T follicular helper cell (primary cell): ENCODE data around the gene SFXN4.
"Not testable (repeated sequence)": the region's sequence is repeated elsewhere in the genome, so short reads cannot be mapped to it uniquely, and the experiment has no call there.

Source experiments
- DNase-seq: peaks from one replicate; pipeline ENCODE4 v3.0.0-alpha.2; 2020; ENCODE audit warnings: low read depth

The SFXN4 gene

DNA sequence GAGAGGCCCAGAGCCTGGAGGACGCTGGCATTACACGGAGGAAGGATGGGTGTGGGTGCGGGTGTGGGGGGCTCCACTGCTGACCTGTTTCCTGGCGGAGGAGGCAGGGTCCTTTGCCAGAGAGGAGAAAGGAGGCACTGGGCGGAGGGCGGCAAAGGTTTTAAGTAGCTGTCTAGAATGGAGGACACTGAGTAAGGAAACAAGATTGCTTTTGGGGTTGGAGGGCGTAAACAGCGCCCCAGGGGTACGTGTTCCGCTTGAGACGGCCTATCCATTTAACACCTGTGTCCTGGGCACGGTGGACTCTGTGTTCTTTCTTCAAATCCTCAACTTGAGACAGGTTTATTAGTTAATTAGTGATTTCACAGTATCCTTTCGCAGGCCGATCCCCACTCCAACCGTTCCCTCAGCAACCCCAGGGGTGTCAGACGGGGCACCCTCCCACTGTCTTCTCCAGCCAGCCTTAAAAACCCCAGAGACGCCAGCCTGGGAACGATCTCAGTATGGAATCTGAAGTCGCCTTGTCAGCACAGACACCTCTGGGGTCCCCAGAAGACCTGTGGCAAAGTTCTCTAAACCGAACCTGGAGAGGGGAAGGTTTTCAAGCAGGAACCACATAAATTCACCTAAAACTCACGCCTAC is 24.8 kb downstream of the SFXN4 start:
- no peak for DNase-seq

DNA sequence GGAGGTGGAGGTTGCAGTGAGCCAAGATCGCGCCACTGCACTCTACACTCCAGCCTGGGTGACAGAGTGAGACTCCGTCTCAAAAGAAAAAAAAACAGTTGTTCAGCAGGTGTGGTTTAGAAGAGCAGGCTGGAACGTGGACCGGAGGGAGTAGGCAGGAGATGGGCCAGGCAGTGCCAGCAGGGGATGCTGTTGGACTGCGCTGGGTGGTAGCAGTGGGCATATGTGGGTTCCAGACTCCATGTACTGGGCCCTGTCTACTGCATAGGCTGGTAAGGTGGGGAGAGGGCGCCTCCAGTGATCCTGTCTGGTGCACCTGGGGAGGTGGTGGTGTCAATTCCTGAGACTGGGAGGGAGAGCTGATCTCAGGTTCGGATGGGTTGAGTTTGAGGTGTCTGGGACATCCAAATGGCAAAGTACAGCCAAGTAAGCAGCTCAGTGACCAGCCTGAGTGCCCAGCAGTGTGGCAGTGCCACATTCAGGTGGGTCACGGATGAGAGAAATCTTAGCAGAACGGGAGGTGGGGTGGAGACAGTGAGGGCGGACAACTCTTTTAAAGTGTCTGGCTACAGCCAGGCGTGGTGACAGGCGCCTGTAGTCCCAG is 25.9 kb downstream of the SFXN4 start:
- DNase-seq: peak; percentile 21

DNA sequence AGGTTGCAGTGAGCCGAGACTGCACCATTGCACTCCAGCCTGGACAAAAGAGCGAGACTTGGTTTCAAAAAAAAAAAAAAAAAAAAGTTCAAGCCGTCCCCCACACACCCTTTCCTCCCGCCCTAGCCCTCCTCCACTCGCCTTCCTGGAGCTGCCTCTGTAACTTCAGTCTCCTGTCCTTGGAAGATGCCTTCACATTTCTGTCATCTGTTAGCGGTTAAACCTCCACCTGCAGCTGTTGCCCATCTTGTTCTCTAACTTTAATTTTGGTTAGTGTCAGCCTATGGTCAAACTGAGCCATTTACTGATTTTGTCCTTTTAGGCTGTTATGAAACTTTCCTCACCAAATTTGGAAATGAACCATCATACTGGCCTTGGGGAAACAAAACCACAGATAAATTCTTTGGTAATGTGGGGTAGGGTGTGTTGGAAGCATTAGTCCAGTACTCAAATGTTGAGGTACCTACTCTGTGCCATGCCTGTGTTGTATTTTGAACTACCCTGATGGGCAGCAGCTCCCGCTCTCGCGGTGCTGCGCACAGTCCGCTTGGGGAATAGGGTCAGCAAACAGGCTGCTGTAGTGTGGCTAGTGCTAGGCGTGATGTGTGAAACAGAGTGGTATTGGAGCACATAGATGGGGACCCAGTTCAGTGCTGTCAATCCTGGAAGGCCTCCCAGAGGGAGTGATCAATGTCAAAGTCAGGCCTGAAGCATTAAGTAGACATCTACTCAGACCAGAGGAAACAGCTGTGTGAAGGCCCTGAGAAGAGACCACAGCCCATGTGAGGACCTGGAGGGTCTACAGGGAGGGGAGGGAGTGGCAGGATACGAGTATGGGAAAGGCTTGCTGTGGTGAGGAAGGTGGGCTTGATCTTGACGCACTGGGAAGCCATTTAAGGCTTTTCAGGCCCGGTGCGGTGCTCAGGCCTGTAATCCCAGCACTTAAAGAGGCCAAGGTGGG is 26.9 kb downstream of the SFXN4 start:
- DNase-seq: no peak

DNA sequence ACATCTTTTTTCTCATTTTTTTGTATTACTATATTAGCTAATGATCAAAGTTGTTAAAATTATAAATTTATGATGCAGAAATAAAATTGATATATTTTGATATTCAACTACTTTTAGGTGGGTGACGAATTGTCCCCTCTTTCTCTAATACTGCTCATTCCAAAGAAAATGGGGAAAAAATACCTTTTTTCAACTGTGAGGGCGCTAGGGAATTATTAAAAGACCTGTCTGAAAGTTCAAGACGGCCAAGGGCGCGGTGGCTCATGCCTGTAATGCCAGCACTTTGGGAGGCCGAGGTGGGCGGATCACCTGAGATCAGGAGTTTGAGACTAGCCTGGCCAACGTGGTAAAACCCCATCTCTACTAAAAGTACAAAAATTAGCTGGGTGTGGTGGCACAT is 27.6 kb downstream of the SFXN4 start:
- not testable (repeated sequence) for DNase-seq

DNA sequence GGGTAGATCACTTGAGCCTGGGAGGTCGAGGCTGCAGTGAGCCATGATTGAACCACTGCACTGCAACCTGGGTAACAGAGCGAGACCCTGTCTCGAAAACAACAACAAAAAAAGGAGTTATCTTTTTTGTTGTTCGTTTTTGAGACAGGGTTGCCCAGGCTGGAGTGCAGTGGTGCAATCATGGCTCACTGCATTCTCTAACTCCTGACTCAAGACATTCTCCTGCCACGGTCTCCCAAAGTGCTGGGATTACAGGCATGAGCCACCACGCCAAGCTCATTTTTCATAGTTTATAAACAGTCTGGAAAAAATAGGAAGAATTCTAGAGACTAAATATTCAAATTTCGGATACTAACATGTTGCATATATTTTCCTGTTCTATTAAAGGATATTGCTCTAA is 29.4 kb downstream of the SFXN4 start:
- DNase-seq: no peak

DNA sequence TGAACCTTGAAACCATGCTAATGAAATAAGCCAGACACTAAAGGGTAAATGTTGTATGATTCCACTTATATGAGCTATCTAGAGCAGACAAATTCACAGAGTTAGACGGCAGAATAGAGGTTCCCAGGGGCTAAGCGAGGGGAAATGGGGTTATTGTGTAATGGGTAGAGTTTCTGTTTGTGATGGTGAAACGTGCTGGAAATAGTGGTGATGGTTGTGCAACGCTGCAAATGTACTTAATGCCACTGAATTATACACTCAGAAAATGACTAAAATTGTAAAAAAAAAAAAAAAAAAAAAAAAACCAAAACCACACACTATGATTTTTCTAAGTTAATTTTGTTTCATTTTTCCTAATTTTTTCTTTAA is 30.0 kb downstream of the SFXN4 start:
- DNase-seq: no peak

DNA sequence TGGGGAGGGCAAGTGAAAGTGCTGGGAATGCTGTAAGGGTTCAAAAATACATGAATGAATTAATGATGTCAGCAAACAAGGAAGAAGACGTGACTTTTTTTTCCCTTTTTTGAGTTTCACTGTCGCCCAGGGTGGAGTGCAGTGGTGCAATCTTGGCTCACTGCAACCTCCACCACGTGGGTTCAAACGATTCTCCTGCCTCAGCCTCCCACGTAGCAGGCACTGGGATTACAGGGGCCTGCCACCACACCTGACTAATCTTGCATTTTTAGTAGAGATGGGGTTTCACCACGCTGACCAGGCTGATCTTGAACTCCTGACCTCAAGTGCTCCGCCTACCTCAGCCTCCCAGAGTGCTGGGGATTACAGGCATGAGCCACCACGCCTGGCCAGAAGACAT is 31.6 kb downstream of the SFXN4 start:
- no peak for DNase-seq

DNA sequence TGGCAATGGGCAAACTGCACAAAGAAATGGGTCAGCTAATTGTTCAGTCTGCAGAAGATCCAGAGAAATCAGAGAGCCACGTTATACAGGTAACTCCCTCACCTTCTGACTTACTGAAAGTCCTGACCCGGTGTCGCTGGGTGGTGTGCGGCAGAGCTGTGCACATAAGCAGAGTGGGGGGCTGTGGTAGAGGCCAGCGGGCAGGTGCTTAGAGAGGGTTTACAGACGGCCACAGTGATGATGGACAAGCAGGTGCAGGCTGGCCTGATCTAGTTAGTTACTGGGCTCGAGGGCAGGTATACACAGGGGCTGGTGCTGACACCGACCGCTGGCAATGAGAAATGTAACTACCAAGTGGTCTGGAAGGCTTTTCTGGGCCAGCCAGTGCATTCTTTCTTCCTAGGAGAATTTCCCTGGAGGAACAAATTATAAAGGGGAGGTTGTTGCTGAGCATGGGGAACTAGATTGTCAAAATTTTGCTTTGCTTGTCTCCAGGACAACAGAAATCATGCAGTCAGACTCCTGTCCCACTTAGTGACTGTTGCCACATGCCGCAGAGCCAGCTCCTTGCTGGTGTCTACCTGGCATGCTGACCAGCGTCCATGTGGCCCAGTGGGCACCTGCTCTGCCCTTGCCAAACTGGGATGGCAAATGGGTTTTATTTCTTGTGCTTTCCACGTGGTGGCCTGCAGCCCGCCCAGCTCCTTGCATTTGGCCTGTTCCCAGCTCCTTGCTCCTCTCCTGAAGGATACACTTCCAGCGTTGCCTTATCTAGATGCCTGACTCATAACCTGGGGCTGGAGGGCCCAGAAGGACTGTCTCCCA is 32.8 kb downstream of the SFXN4 start:
- no peak for DNase-seq

DNA sequence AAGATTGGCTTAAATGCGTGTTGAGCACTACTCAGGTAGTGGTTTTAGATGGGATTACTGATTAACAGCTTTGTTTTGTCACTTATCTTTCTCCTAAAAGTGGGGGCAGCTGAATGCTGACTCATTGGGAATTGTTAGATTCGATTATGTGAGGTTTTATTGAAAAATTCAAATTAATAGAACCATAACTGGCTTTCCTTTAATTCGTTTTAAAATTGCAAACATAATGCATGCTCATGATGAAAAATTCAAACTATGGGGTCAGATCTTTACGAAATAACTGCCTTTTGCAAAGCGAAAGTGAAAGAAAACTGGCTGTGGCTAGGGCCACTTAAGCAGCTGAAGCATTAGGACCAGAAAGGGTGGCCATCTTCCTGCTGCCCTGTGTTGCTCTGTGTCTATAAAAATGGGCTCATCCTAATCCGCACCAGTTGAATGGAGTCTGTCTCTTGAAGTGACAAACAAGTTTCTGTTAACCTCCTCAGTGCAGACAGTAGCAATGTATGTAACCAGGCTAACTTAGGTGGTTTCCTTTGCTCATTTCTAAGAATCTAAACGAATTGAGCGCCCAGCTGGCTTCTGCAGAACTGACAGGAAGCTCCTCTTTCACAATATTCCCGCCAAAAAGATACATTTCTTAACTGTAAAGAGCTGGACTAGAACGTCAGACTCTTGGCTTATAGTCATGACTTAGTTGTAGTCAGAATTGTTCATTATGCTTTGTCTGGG is 33.8 kb downstream of the SFXN4 start:
- no peak for DNase-seq

DNA sequence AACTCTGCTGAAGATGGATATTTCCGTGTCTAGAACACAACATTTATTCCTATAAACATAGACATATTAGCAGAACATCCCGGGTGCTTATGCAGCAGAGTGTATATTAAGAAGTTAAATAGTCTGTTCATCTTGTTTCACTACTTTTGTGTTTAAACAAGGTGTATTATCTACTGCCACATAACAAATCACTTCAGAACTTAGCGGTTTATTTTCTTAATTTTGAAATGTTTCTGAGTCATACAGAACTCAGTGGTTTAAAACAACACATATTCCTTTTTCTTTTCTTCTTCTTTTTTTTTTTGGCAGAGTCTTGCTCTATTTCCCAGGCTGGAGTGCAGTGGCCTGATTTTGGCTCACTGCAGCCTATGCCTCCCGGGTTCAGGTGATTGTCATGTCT is 35.8 kb downstream of the SFXN4 start:
- no peak for DNase-seq

DNA sequence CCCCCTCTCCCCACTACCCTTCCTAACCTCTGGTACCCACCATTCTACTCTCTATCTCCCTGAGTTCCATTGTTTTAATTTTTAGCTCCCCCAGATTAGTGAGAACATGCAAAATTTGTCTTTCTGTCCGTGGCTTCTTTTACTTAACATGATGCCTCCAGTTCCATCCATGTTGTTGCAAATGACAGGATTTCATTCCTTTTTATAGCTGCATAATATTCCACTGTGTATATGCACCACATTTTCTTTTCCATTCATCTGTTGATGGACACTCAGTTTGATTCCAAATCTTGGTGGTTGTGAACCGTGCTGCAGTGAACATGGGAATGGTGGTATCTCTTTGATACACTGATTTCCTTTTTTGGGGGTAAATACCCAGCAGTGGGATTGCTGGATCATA is 39.6 kb downstream of the SFXN4 start:
- DNase-seq: no peak

DNA sequence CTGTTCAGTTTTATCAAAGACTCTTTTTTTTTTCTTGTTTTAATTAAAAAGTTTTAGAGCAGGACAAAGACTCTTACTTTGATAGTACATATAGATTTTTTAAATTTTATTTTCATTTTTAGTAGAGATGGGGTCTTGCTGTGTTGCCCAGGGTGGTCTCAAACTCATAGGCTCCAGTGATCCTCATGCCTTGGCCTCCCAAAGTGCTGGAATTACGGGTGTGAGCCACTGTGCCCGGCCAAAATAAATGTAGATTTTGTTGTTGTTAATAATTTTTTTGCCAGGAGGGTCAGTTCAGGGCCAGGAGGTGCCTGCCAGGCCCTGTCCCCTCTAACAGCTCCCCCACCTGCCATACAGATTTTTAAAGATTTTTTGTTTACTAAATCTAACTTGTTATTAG is 44.6 kb downstream of the SFXN4 start:
- no peak for DNase-seq

DNA sequence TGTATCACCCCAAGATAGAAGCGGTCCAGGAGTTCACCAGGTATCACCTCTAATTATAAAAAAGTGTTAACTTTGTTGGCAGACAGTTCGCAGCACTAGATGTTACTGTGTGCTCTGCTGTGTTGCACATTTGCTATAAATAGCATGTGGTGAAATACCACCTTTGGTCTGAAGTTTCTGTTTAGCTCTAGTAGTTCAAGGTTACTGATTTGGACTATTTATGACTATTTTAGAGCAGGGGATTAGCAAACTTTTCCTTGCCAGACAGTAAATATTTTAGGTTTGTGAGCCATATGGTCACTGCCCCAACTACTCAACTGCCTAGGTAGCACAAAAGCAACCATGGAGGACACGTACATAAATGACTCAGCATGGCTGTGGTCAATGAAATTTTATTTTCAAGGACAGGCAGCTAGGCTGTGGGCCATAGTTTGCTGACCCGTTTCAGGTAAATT is 45.1 kb downstream of the SFXN4 start:
- DNase-seq: no peak

DNA sequence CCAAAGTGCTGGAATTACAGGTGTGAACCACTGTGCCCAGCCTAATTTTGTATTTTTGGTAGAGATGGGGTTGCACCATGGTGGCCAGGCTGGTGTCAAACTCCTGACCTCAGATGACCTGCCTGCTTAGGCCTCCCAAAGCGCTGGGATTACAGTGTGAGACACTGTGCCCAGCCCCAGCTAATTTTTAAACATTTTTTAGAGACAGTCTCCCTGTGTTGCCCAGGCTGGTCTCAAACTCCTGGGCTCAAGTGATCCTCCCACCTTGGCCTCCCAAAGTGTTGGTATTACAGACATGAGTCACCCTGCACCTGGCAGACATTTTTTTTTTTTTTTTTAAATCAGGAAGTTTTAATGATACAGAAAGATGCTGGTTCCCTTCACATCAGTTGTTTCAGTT is 46.1 kb downstream of the SFXN4 start:
- DNase-seq: no peak

DNA sequence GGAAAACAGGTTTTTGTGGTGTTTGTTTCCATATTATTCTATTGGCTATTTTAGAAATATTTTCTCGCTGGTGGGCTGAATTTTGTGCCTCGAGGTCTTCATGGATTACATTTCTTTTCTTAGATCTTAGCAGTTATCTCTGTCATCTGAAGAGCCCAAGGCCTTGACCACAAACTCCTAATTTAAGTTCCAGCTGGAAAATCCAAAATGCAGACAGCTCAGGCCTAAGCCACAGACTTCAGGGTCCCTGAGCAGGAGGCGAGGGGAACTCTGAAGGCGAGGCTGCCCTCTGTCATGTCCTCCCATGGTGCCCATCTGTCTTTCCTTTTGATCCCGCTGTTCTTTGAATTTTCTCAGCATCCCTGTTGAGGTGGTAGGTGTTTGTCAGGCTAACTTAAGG is 47.3 kb downstream of the SFXN4 start:
- DNase-seq: no peak

DNA sequence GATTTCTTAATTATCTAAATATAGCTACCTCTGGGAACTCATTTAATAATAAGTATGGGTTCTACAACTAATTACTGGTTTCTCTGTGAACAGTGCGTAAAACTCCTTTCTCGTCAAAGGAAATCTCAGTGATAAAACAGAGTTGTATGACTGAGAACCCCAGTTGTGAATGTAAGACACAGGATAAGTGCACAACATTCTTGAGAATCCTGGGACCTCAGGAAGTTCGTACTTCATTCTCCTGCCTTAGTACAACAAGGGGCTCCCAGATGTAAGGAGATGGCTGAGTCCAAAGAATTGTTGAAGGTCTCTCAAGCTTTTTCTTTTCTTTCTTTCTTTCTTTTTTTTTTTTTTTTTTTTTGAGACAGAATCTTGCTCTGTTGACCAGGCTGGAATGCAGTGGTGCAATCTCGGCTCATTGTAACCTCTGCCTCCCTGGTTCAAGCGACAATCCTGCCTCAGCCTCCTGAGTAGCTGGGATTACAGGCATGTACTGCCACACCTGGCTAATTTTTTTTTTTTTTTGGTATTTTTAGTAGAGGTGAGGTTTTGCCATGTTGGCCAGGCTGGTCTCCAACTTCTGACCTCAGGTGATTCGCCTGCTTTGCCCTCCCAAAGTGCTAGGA is 49.1 kb downstream of the SFXN4 start:
- no peak for DNase-seq

DNA sequence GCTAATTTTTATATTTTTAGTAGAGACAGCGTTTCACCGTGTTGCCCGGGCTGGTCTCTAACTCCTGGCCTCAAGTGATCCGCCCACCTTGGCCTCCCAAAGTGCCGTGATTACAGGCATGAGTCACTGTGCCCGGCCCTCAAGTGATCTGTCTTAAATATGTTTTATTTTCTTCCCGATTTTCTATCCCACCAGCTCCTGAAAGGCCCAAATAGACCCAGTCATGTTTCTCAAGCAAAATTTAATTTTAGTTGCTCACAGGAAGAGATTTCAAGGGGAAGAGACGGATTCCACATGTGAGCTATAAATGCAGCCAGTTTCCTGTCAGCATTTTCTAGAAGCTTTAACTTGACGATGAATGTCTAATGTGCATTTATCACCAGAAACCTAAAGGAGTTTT is 49.6 kb downstream of the SFXN4 start:
- no peak for DNase-seq

DNA sequence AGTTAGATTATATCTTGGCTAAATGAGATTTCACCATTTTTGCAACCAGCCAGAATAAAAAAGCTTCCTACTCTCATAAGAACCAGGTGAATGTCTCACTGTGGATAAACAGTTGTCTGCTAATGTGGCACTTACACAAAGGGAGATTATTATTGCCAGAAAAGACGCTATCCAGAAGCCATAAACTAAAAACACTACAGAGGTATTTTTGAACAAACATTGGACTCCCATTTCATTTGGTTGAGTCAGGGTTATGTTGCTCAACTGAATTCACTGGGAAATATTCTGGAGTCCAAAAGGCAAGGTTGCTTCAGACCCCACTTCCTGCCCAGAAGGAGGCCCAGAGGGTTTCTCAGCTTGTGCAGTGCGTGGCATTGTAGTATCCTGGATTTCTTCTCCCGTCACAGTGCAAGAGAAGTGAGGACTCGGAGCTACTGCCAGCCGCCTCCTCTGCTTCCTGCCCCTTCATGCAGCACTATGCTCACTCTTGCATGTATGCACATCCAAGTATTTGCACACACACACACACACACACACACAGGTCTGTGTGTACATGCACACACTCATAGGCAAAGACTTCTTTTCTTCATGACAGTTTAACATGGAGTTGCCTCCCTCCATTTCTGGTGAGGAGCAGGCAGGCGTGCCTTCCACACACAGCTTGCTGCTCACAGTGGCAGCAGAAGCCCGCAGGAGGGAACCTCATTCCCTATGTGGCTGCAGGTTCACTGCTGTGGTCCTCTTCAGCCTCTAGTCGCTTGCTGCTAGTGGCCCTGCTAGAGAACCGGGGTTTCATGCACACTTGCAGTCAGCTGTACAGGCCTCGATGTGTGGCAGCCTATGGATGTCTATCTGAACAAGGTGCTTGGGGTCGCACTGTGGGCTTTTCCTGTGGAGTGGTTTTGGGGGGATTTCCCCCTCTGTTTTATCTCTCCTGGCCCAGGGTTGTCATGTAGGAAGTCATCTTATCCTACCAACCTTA is 51.5 kb downstream of the SFXN4 start:
- no peak for DNase-seq

DNA sequence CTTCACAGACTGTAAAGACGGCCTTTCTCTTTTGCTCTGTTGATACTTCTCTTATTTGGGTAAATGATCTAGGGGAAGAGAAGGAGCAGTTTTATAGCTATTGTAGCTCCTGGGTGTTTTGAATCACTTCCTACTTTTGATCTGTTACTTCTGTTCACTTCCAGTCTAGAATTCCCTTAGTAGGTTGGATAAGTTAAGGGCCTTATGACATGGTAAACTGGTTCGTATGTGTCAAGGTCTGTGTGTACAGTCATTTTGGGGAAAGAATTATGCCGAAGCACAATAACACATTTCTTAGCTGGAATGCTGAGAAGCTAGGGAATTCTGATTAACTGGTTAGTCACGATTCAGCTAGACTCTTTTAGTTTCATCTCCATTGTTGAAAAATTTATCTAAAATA is 53.5 kb downstream of the SFXN4 start:
- DNase-seq: no peak

DNA sequence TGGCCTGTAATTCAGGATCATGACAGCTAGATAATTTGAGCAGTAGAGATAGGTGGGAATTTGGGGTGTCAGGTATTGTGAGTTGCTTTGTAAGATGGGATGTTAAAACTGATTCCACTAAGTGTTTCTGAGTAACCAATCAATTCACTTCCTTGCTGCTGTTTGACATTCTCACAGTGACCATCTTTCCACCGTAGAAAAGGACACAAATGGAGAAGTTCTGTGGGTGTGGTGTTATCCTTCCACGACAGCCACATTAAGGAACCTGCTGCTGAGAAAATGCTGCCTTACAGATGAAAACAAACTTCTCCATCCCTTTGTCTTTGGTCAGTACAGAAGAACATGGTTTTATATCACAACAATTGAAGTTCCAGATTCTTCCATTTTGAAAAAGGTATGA is 57.7 kb downstream of the SFXN4 start:
- not testable (repeated sequence) for DNase-seq
